HEK293T (cell line): Measurements from ENCODE around the gene IGDCC3.

Source experiments
- ARNT ChIP-seq: fragments of 450-650 bp; IDR thresholded peaks from 2 replicates; pipeline ENCODE4 v1.6.1; 2017; ENCODE audit warnings: mild to moderate bottlenecking
- FOXA1 ChIP-seq: fragments of 450-650 bp; IDR thresholded peaks from 2 replicates; pipeline ENCODE4 v1.6.1; 2016; ENCODE audit warnings: mild to moderate bottlenecking
- FOXK2 ChIP-seq: fragments of 450-650 bp; IDR thresholded peaks from 2 replicates; pipeline ENCODE4 v1.6.1; 2016; ENCODE audit warnings: mild to moderate bottlenecking
- LEF1 ChIP-seq: fragments of 450-650 bp; IDR thresholded peaks from 2 replicates; pipeline ENCODE4 v1.6.1; 2017; ENCODE audit warnings: mild to moderate bottlenecking, borderline replicate concordance
- SP1 ChIP-seq: fragments of 450-650 bp; IDR thresholded peaks from 2 replicates; pipeline ENCODE4 v1.6.1; 2017
- SUZ12 ChIP-seq: fragments of 450-650 bp; IDR thresholded peaks from 2 replicates; pipeline ENCODE4 v1.6.1; 2016; ENCODE audit warnings: mild to moderate bottlenecking

GRCh38 chr15:65369651-65370050, 8.2 kb downstream of the IGDCC3 start:
- TF ChIP-seq ARNT (no peak), SUZ12 (no peak), FOXA1 (no peak), LEF1 (no peak), SP1 (no peak), FOXK2 (no peak)
